Measurements from ENCODE around the gene MIEN1.
"Not testable (repeated sequence)": the region's sequence is repeated elsewhere in the genome, so short reads cannot be mapped to it uniquely, and the experiment has no call there.

Gene MIEN1

DNA sequence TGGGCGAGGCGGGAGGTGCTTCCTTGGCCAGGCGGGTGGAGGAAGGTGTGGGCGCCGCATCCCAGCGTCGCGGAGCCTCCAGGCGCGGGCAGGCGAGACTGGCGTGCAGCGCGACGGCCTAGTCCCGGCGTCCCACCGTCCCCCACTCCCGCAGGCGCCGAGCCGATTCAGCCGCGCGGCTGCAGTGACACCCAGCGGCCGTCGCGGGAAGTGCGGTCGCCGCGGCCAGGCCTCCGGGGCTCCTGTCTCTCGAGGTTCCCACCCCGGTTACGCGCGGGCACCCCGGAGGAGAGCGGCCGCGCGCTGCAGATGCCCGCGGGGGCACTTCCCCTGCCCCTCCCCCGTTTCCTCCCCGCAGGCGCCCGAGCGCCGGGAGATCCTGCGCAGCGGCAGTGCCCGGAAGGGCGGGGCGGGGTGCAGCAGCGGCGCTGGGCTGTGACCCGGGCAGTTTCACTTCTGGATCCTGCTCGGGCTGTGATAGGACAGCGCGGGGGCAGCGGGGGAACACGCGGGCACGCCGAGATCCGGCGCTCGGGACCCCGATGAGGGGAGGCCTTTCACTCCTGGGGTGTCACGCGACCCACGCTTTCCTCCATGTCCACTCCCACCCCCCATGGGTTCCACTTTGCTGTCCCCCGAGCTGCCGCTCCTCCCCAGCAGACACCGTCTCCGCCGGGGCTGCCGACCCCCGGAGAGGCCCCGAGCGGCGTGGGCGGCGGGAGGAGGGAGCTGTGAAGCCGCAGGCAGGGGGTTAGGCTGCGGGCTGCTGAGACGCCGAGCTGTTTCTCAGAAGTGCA is 24.0 kb upstream of the MIEN1 start:
- FAIRE-seq (peak; percentile 98), DNase-seq (ENCODE audit: insufficient read length) (peak; percentile 97)
- TF ChIP-seq POLR2AphosphoS5 (IDR thresholded peaks at IDR 0.05; ENCODE audit: low read depth, low read length) (no peak; the same call in 1 of the 2 replicates), TAF1 (IDR thresholded peaks at IDR 0.05; ENCODE audit: borderline replicate concordance, low read depth, low read length) (peak; percentile 65; the same call in 1 of the 2 replicates), POLR2A (IDR thresholded peaks at IDR 0.05; ENCODE audit: low read depth, low read length) (peak; percentile 63; the same call in 1 of the 2 replicates)

DNA sequence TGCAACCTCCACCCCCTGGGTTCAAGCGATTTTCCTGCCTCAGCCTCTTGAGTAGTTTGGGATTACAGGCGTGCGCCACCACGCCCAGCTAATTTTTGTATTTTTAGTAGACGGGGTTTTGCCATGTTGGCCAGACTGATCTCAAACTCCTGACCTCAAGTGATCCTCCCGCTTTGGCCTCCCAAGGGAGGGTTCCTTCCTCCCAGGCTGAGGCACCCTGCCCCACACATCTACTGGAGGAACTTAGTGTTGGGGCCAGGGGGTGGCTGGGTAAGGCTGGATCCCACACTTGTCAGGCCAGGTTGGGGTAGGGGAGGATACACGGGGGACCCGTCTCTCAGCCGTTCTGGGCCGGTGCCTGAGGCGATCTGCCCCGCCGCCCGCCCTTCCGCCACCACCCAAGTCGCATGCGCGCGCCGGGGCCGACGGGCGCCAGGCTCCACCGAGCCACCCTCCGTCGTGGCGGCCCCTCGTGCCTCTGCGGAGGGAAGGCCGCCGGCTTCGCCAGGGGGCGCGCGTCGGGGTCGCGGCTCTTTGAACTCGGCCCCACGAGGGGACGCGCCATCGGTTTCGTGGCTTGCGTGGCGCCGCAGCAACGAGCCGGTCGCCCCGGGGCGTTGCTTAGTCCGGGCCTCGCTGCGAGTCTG is 23.3 kb upstream of the MIEN1 start:
- TF ChIP-seq POLR2A (IDR thresholded peaks at IDR 0.05; ENCODE audit: low read depth, low read length) = peak; percentile 47
- no peak for TF ChIP-seq TAF1 (IDR thresholded peaks at IDR 0.05; ENCODE audit: borderline replicate concordance, low read depth, low read length)
- 0 out of 2 replicates have a peak, but pooled peaks have one; percentile 21 for TF ChIP-seq POLR2AphosphoS5 (IDR thresholded peaks at IDR 0.05; ENCODE audit: low read depth, low read length)
- FAIRE-seq = no peak
- DNase-seq (ENCODE audit: insufficient read length) = peak; percentile 82

GRCh38 chr17:39752241-39752881 is 22.0 kb upstream of the MIEN1 start:
- TF ChIP-seq TAF1 (IDR thresholded peaks at IDR 0.05; ENCODE audit: borderline replicate concordance, low read depth, low read length) (no peak), POLR2A (IDR thresholded peaks at IDR 0.05; ENCODE audit: low read depth, low read length) (no peak), POLR2AphosphoS5 (IDR thresholded peaks at IDR 0.05; ENCODE audit: low read depth, low read length) (no peak)
- FAIRE-seq (no peak), DNase-seq (ENCODE audit: insufficient read length) (no peak)

- DNase-seq (ENCODE audit: insufficient read length) (no peak), FAIRE-seq (no peak)
- no peak for TF ChIP-seq TAF1 (IDR thresholded peaks at IDR 0.05; ENCODE audit: borderline replicate concordance, low read depth, low read length)
- TF ChIP-seq POLR2AphosphoS5 (IDR thresholded peaks at IDR 0.05; ENCODE audit: low read depth, low read length) = no peak
- no peak for TF ChIP-seq POLR2A (IDR thresholded peaks at IDR 0.05; ENCODE audit: low read depth, low read length)
Observed at GRCh38 chr17:39751637-39752036, 21.3 kb upstream of the MIEN1 start.

GRCh38 chr17:39751016-39751543 is 20.7 kb upstream of the MIEN1 start:
- FAIRE-seq (no peak), DNase-seq (ENCODE audit: insufficient read length) (no peak)
- TF ChIP-seq TAF1 (IDR thresholded peaks at IDR 0.05; ENCODE audit: borderline replicate concordance, low read depth, low read length) = no peak

GRCh38 chr17:39750131-39751015 is 20.0 kb upstream of the MIEN1 start:
- peak; percentile 13 for DNase-seq (ENCODE audit: insufficient read length)
- FAIRE-seq = no peak
- TF ChIP-seq POLR2AphosphoS5 (IDR thresholded peaks at IDR 0.05; ENCODE audit: low read depth, low read length) (no peak), TAF1 (IDR thresholded peaks at IDR 0.05; ENCODE audit: borderline replicate concordance, low read depth, low read length) (no peak), POLR2A (IDR thresholded peaks at IDR 0.05; ENCODE audit: low read depth, low read length) (no peak)

GRCh38 chr17:39748444-39749034 is 18.2 kb upstream of the MIEN1 start:
- not testable (repeated sequence) for DNase-seq (ENCODE audit: insufficient read length); FAIRE-seq

GRCh38 chr17:39747745-39748144 is 17.4 kb upstream of the MIEN1 start:
- DNase-seq (ENCODE audit: insufficient read length) = no peak
- no peak for TF ChIP-seq POLR2AphosphoS5 (IDR thresholded peaks at IDR 0.05; ENCODE audit: low read depth, low read length)
- no peak for TF ChIP-seq TAF1 (IDR thresholded peaks at IDR 0.05; ENCODE audit: borderline replicate concordance, low read depth, low read length)
- no peak for TF ChIP-seq POLR2A (IDR thresholded peaks at IDR 0.05; ENCODE audit: low read depth, low read length)
- no peak for FAIRE-seq

GRCh38 chr17:39746145-39746461 is 15.8 kb upstream of the MIEN1 start:
- DNase-seq (ENCODE audit: insufficient read length) = no peak
- FAIRE-seq = no peak
- no peak for TF ChIP-seq POLR2AphosphoS5 (IDR thresholded peaks at IDR 0.05; ENCODE audit: low read depth, low read length)
- no peak for TF ChIP-seq TAF1 (IDR thresholded peaks at IDR 0.05; ENCODE audit: borderline replicate concordance, low read depth, low read length)
- TF ChIP-seq POLR2A (IDR thresholded peaks at IDR 0.05; ENCODE audit: low read depth, low read length) = no peak

DNA sequence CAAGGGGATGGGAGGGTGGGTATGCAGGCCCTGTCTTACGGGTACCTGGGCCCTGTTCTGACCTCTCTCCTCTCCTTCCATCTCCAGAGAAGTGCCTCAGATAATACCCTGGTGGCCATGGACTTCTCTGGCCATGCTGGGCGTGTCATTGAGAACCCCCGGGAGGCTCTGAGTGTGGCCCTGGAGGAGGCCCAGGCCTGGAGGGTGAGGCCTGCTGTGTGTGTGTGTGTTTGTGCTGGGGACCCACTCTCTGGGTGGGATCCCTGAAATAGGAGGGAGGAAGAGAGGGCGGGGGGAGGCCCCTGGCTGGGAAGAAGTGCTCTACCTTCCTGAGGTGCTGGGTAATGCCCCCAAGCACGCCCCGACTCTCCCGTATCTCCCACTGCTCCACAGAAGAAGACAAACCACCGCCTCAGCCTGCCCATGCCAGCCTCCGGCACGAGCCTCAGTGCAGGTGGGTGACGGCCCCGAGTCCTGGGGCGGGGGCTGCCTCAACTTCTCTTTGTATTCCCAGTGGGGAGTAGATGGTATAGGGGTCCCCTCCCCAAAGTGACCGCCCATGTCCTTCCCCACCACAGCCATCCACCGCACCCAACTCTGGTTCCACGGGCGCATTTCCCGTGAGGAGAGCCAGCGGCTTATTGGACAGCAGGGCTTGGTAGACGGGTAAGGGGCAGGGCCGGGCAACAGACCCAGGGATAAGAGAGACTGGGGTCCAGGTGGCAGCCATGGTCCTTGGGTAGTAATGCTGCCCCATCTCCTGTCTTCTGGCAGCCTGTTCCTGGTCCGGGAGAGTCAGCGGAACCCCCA is 15.2 kb upstream of the MIEN1 start:
- no peak for DNase-seq (ENCODE audit: insufficient read length)
- FAIRE-seq = no peak
- TF ChIP-seq POLR2A (IDR thresholded peaks at IDR 0.05; ENCODE audit: low read depth, low read length) (no peak), POLR2AphosphoS5 (IDR thresholded peaks at IDR 0.05; ENCODE audit: low read depth, low read length) (no peak), TAF1 (IDR thresholded peaks at IDR 0.05; ENCODE audit: borderline replicate concordance, low read depth, low read length) (no peak)

Data from GM12892 (cell line).